ENCODE results near the gene GMDS. TPM values are rescaled to one million over a fixed set of nuclear protein-coding genes. Genes with fewer than 3 reads are reported as not detected.

GMDS gene
- total and polyA plus RNA-seq, 2 donors (not counting 1 experiment from before 2014, with no cell fraction given): 12.7 to 34.5 TPM

- Histone ChIP-seq H3K27ac (ENCODE audit: insufficient read depth, low read length) (no peak overlapping the region), H4K20me1 (ENCODE audit: control insufficient read depth, extremely low read depth, insufficient read depth, low read length) (no peaks in the 10 kb centered on the region), H3K4me2 (ENCODE audit: extremely low read depth, insufficient read depth, low read length) (no peak overlapping the region), H3K9ac (ENCODE audit: insufficient read depth, low read length) (no peak overlapping the region), H3K4me3 (replicated peaks in 1 of 4; ENCODE audit: control extremely low read depth in 1 of 4, insufficient read depth in 1 of 4, low read depth in 3 of 4, low read length in 4 of 4) (no peak overlapping the region), H3K36me3 (ENCODE audit: control insufficient read depth, insufficient read depth, low read length) (no peaks in the 10 kb centered on the region), H3K9me3 (ENCODE audit: control insufficient read depth, insufficient read depth, low read depth, low read length) (no peaks in the 10 kb centered on the region), H3K27me3 (ENCODE audit: control insufficient read depth, insufficient read depth, low read length) (no peaks in the 10 kb centered on the region), H3K79me2 (ENCODE audit: control insufficient read depth, insufficient read depth, low read length) (no peaks in the 10 kb centered on the region), H3K4me1 (ENCODE audit: control insufficient read depth, extremely low read depth, insufficient read depth, low read length) (no peaks in the 10 kb centered on the region), H2AFZ (ENCODE audit: low read length) (no peak overlapping the region)
- DNase-seq (ENCODE audit: low read depth in 2 of 2): no peak
- TF ChIP-seq, protein P1, sequence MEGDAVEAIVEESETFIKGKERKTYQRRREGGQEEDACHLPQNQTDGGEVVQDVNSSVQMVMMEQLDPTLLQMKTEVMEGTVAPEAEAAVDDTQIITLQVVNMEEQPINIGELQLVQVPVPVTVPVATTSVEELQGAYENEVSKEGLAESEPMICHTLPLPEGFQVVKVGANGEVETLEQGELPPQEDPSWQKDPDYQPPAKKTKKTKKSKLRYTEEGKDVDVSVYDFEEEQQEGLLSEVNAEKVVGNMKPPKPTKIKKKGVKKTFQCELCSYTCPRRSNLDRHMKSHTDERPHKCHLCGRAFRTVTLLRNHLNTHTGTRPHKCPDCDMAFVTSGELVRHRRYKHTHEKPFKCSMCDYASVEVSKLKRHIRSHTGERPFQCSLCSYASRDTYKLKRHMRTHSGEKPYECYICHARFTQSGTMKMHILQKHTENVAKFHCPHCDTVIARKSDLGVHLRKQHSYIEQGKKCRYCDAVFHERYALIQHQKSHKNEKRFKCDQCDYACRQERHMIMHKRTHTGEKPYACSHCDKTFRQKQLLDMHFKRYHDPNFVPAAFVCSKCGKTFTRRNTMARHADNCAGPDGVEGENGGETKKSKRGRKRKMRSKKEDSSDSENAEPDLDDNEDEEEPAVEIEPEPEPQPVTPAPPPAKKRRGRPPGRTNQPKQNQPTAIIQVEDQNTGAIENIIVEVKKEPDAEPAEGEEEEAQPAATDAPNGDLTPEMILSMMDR (conservative IDR thresholded peaks at IDR 0.05 in 1 of 2, IDR thresholded peaks at IDR 0.05 in 1 of 2; ENCODE audit: low read depth in 1 of 2, low read length in 2 of 2): no peak
- TF ChIP-seq EZH2 (IDR thresholded peaks at IDR 0.05; ENCODE audit: low read length, missing control alignments): no peak
These were observed 442.7 kb downstream of the GMDS start for GRCh38 chr6:1802491-1803395.

DNA sequence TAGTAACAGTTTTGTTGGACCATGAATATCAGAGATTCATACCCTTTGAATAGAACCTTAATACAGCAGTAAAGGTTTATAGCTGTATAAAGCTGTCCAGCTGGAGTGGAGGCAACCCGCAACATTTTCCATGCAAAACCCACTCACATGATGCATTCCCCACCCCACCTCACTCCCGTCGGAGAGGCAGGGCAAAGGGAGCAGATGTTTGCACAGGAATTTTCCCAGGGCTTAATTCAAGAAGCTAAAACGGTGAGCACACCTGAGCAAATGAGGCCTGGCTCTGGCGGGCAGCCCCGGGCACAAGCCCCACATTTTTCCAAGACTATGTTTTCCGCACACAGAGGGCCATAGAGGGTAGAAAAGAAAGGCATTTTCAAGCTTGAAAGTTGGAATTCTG, 444.0 kb downstream of the GMDS start:
- TF ChIP-seq, protein P1 (conservative IDR thresholded peaks at IDR 0.05 in 1 of 2, IDR thresholded peaks at IDR 0.05 in 1 of 2; ENCODE audit: low read depth in 1 of 2, low read length in 2 of 2): no peak
- TF ChIP-seq EZH2 (IDR thresholded peaks at IDR 0.05; ENCODE audit: low read length, missing control alignments): no peak
- DNase-seq (ENCODE audit: low read depth in 2 of 2): no peak
- Histone ChIP-seq H2AFZ (ENCODE audit: low read length) (no peak overlapping the region), H4K20me1 (ENCODE audit: control insufficient read depth, extremely low read depth, insufficient read depth, low read length) (no peaks in the 10 kb centered on the region), H3K36me3 (ENCODE audit: control insufficient read depth, insufficient read depth, low read length) (no peaks in the 10 kb centered on the region), H3K27ac (ENCODE audit: insufficient read depth, low read length) (no peak overlapping the region), H3K9ac (ENCODE audit: insufficient read depth, low read length) (no peak overlapping the region), H3K27me3 (ENCODE audit: control insufficient read depth, insufficient read depth, low read length) (no peaks in the 10 kb centered on the region), H3K4me1 (ENCODE audit: control insufficient read depth, extremely low read depth, insufficient read depth, low read length) (peaks cover 2% of the 10 kb centered on the region), H3K79me2 (ENCODE audit: control insufficient read depth, insufficient read depth, low read length) (no peaks in the 10 kb centered on the region), H3K9me3 (ENCODE audit: control insufficient read depth, insufficient read depth, low read depth, low read length) (no peaks in the 10 kb centered on the region), H3K4me3 (replicated peaks in 1 of 4; ENCODE audit: control extremely low read depth in 1 of 4, insufficient read depth in 1 of 4, low read depth in 3 of 4, low read length in 4 of 4) (no peak overlapping the region), H3K4me2 (ENCODE audit: extremely low read depth, insufficient read depth, low read length) (no peak overlapping the region)

- TF ChIP-seq, protein P1 (conservative IDR thresholded peaks at IDR 0.05 in 1 of 2, IDR thresholded peaks at IDR 0.05 in 1 of 2; ENCODE audit: low read depth in 1 of 2, low read length in 2 of 2): no peak
- no peak for TF ChIP-seq EZH2 (IDR thresholded peaks at IDR 0.05; ENCODE audit: low read length, missing control alignments)
These were observed 444.6 kb downstream of the GMDS start for GRCh38 chr6:1800845-1801244.

More at GRCh38 chr6:1800845-1801244, 444.6 kb downstream of the GMDS start:
- no peak for DNase-seq (ENCODE audit: low read depth in 2 of 2)
- no peaks in the 10 kb centered on the region for H3K36me3 ChIP-seq (ENCODE audit: control insufficient read depth, insufficient read depth, low read length)
- H3K27ac ChIP-seq (ENCODE audit: insufficient read depth, low read length): no peak overlapping the region
- no peaks in the 10 kb centered on the region for H4K20me1 ChIP-seq (ENCODE audit: control insufficient read depth, extremely low read depth, insufficient read depth, low read length)
- no peaks in the 10 kb centered on the region for H3K9me3 ChIP-seq (ENCODE audit: control insufficient read depth, insufficient read depth, low read depth, low read length)
- H3K79me2 ChIP-seq (ENCODE audit: control insufficient read depth, insufficient read depth, low read length): no peaks in the 10 kb centered on the region
- H3K4me3 ChIP-seq (replicated peaks in 1 of 4; ENCODE audit: control extremely low read depth in 1 of 4, insufficient read depth in 1 of 4, low read depth in 3 of 4, low read length in 4 of 4): no peak overlapping the region
- H3K9ac ChIP-seq (ENCODE audit: insufficient read depth, low read length): no peak overlapping the region
- no peaks in the 10 kb centered on the region for H3K27me3 ChIP-seq (ENCODE audit: control insufficient read depth, insufficient read depth, low read length)
- no peak overlapping the region for H3K4me2 ChIP-seq (ENCODE audit: extremely low read depth, insufficient read depth, low read length)
- H3K4me1 ChIP-seq (ENCODE audit: control insufficient read depth, extremely low read depth, insufficient read depth, low read length): peaks cover 2% of the 10 kb centered on the region
- H2AFZ ChIP-seq (ENCODE audit: low read length): no peak overlapping the region

Data from fibroblast of lung (primary cell).